ENCODE measurements around the gene SPNS3.

SPNS3 gene

GRCh38 chr17:4512156-4513112 lies 78.7 kb downstream of the SPNS3 start:
- DNase-seq, result no peak

- DNase-seq, result no peak
Measured at GRCh38 chr17:4513113-4514032, 79.6 kb downstream of the SPNS3 start.

- DNase-seq, result no peak
Measured at GRCh38 chr17:4514206-4514605, 80.5 kb downstream of the SPNS3 start.

- DNase-seq, result no peak
Measured at GRCh38 chr17:4514779-4515178, 81.0 kb downstream of the SPNS3 start.

GRCh38 chr17:4515501-4515900 lies 81.8 kb downstream of the SPNS3 start:
- DNase-seq, result no peak

GRCh38 chr17:4516735-4517134 lies 83.0 kb downstream of the SPNS3 start:
- no peak for DNase-seq

GRCh38 chr17:4518901-4519300 lies 85.2 kb downstream of the SPNS3 start:
- no peak for DNase-seq

- DNase-seq, result no peak
Measured at GRCh38 chr17:4519361-4519788, 85.6 kb downstream of the SPNS3 start.

- DNase-seq, result no peak
Measured at GRCh38 chr17:4520060-4520893, 86.5 kb downstream of the SPNS3 start.

- DNase-seq, result no peak
Measured at GRCh38 chr17:4520894-4521600, 87.3 kb downstream of the SPNS3 start.

GRCh38 chr17:4522661-4523060 lies 88.9 kb downstream of the SPNS3 start:
- DNase-seq, result no peak

GRCh38 chr17:4523946-4524345 lies 90.2 kb downstream of the SPNS3 start:
- DNase-seq, result no peak

- DNase-seq, result no peak
Measured at GRCh38 chr17:4525691-4526397, 92.1 kb downstream of the SPNS3 start.

- DNase-seq, result no peak
Measured at GRCh38 chr17:4527134-4527533, 93.4 kb downstream of the SPNS3 start.

GRCh38 chr17:4527566-4528125 lies 93.9 kb downstream of the SPNS3 start:
- no peak for DNase-seq

GRCh38 chr17:4529533-4530152 lies 95.9 kb downstream of the SPNS3 start:
- DNase-seq, result no peak

GRCh38 chr17:4530799-4531730 lies 97.3 kb downstream of the SPNS3 start:
- no peak for DNase-seq

GRCh38 chr17:4531988-4532736 lies 98.4 kb downstream of the SPNS3 start:
- DNase-seq, result no peak
